Astrocyte (in vitro differentiated cells and primary cell): ENCODE data around the gene PCBD2.

Source experiments
- EZH2 ChIP-seq: IDR thresholded peaks from 2 replicates; pipeline ENCODE4 v1.6.1; 2012; ENCODE audit warnings: mild to moderate bottlenecking, low read length, inconsistent platforms; ENCODE audit not compliant: insufficient read depth
- TF ChIP-seq, protein P1 (sequence below): IDR thresholded peaks from 2 replicates; pipeline ENCODE4 v1.5.1; 2011; ENCODE audit warnings: low read depth, mild to moderate bottlenecking, inconsistent platforms, low read length, moderate library complexity; ENCODE audit not compliant: insufficient read depth

DNA sequence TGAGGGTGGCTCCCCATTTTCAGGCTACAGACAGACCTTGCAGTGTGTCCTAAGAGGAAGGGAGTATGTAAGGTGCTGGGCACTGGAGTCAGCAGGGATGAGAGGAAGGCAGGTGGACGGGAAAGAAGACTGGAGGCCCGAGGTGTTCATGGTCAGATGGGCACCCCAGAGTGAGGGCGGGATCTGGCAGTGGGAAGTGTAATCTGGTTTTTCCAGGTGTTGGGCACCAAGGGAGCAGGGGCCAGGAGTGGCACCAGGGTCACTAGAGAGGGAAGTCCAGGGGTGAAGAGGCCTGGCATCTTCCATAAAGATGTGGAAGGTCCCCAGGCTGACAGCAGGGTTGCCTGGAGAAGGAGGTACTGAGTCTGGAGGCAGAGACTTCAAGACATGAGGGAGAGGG, 99.4 kb downstream of the PCBD2 start:
- TF ChIP-seq, protein P1, sequence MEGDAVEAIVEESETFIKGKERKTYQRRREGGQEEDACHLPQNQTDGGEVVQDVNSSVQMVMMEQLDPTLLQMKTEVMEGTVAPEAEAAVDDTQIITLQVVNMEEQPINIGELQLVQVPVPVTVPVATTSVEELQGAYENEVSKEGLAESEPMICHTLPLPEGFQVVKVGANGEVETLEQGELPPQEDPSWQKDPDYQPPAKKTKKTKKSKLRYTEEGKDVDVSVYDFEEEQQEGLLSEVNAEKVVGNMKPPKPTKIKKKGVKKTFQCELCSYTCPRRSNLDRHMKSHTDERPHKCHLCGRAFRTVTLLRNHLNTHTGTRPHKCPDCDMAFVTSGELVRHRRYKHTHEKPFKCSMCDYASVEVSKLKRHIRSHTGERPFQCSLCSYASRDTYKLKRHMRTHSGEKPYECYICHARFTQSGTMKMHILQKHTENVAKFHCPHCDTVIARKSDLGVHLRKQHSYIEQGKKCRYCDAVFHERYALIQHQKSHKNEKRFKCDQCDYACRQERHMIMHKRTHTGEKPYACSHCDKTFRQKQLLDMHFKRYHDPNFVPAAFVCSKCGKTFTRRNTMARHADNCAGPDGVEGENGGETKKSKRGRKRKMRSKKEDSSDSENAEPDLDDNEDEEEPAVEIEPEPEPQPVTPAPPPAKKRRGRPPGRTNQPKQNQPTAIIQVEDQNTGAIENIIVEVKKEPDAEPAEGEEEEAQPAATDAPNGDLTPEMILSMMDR = no peak
- no peak for TF ChIP-seq EZH2
